ENCODE data around the gene SMIM1. TPM values are rescaled to one million over a fixed set of nuclear protein-coding genes. Genes with fewer than 3 reads are reported as not detected.

SMIM1 gene
- total and polyA plus RNA-seq, 2 donors (not counting 3 experiments of a cell fraction or from before 2014, with no cell fraction given) = 1.4 to 2.9 TPM

DNA sequence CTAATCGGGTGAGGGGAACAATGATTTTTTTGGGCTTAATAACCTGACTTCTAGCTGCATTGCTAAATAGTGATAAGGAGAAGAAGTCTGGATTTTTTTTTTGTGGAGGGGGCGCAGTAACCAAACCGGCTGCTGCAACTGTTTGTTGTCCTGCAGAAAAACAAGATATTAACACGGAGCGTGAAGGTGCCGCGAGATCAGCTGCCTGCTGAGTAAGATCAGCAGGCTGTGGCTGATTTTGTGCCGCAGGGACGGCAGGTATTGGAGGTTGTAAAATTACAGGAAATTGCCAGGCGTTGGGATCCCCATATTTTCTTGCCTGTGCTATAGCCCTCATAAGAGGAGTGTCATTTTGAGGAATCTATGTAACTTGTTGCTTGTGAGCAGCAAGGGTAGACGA is 32.5 kb downstream of the SMIM1 start:
- intact Hi-C loops (cut with micrococcal nuclease) (no loop called here), dilution Hi-C loops (cut with MboI; ENCODE audit: extremely low pct_ligation_motif_present, low sequenced_read_pairs) (no loop called here)
- BruUV-seq (replicated peaks) = no TSS peak
- DNase-seq (ENCODE audit: low read depth, low spot score) (no peak), FAIRE-seq (no peak)
- Histone ChIP-seq H3K9me3 (replicated peaks; ENCODE audit: control insufficient read depth, insufficient read depth, low read length) (no peaks in the 10 kb centered on the region), H3K4me2 (ENCODE audit: insufficient read depth, low read length) (no peak overlapping the region), H3K27ac (ENCODE audit: insufficient read depth, low read depth, low read length) (no peak overlapping the region), H3K4me1 (ENCODE audit: control insufficient read depth, extremely low read depth, insufficient read depth, low read length) (no peaks in the 10 kb centered on the region), H3K79me2 (ENCODE audit: control insufficient read depth, insufficient read depth, low read length) (no peaks in the 10 kb centered on the region), H3K4me3 (replicated peaks in 1 of 3; ENCODE audit: insufficient read depth in 1 of 3, low read depth in 1 of 3, low read length in 3 of 3) (no peak overlapping the region), H3K27me3 (ENCODE audit: control insufficient read depth in 2 of 2, insufficient read depth in 2 of 2, low read length in 2 of 2) (no peaks in the 10 kb centered on the region), H4K20me1 (replicated peaks; ENCODE audit: control insufficient read depth, extremely low read depth, insufficient read depth, low read length) (no peaks in the 10 kb centered on the region), H3K36me3 (ENCODE audit: control insufficient read depth in 2 of 2, extremely low read depth in 1 of 2, insufficient read depth in 2 of 2, low read length in 2 of 2) (no peaks in the 10 kb centered on the region), H2AFZ (ENCODE audit: low read depth, low read length) (no peak overlapping the region), H3K9me1 (replicated peaks; ENCODE audit: control insufficient read depth, extremely low read depth, insufficient read depth, low read length) (no peaks in the 10 kb centered on the region), H3K9ac (replicated peaks; ENCODE audit: extremely low read depth, insufficient read depth, low read length) (no peak overlapping the region)
- CTCF ChIA-PET = no interaction called here
- TF ChIP-seq JUN (IDR thresholded peaks at IDR 0.05; ENCODE audit: borderline replicate concordance, insufficient read depth, insufficient read length, low read depth) (no peak), EZH2 (IDR thresholded peaks at IDR 0.05; ENCODE audit: borderline replicate concordance, low read depth, low read length, severe bottlenecking) (no peak), FOS (IDR thresholded peaks at IDR 0.05; ENCODE audit: borderline replicate concordance, insufficient read depth, low read length) (no peak)
- TF ChIP-seq, protein P1, sequence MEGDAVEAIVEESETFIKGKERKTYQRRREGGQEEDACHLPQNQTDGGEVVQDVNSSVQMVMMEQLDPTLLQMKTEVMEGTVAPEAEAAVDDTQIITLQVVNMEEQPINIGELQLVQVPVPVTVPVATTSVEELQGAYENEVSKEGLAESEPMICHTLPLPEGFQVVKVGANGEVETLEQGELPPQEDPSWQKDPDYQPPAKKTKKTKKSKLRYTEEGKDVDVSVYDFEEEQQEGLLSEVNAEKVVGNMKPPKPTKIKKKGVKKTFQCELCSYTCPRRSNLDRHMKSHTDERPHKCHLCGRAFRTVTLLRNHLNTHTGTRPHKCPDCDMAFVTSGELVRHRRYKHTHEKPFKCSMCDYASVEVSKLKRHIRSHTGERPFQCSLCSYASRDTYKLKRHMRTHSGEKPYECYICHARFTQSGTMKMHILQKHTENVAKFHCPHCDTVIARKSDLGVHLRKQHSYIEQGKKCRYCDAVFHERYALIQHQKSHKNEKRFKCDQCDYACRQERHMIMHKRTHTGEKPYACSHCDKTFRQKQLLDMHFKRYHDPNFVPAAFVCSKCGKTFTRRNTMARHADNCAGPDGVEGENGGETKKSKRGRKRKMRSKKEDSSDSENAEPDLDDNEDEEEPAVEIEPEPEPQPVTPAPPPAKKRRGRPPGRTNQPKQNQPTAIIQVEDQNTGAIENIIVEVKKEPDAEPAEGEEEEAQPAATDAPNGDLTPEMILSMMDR (IDR thresholded peaks at IDR 0.05; ENCODE audit: extremely low read depth in 1 of 2, insufficient read depth in 1 of 2, low read depth in 1 of 2, low read length in 2 of 2) = no peak
- POLR2A ChIA-PET = no interaction called here

DNA sequence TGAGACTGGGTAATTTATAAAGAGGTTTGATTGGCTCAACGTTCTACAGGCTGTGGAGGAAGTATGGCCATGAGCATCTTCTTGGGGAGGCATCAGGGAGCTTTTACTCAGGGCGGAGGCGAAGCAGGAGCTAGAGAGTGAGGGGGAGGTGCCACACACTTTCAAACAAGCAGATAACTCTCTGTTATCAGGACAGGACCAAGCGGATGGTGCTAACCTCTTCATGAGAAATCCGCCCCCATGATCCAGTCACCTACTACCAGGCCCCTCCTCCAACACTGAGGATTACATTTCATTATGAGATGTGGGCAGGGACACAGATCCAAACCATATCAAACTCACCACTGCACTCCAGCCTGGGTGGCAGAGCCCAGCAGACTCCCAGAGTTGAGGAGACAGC is 35.2 kb downstream of the SMIM1 start:
- H3K27me3 ChIP-seq (ENCODE audit: control insufficient read depth in 2 of 2, insufficient read depth in 2 of 2, low read length in 2 of 2) = no peaks in the 10 kb centered on the region
- no TSS peak for BruUV-seq (replicated peaks)
- no peaks in the 10 kb centered on the region for H3K36me3 ChIP-seq (ENCODE audit: control insufficient read depth in 2 of 2, extremely low read depth in 1 of 2, insufficient read depth in 2 of 2, low read length in 2 of 2)
- DNase-seq (ENCODE audit: low read depth, low spot score) (no peak), FAIRE-seq (no peak)
- no peaks in the 10 kb centered on the region for H4K20me1 ChIP-seq (replicated peaks; ENCODE audit: control insufficient read depth, extremely low read depth, insufficient read depth, low read length)
- dilution Hi-C loops (cut with MboI; ENCODE audit: extremely low pct_ligation_motif_present, low sequenced_read_pairs) (no loop called here), intact Hi-C loops (cut with micrococcal nuclease) (no loop called here)
- TF ChIP-seq POLR2AphosphoS5 (IDR thresholded peaks at IDR 0.05; ENCODE audit: insufficient read depth, low read depth, low read length) = no peak
- TF ChIP-seq, protein P1 (IDR thresholded peaks at IDR 0.05; ENCODE audit: extremely low read depth in 1 of 2, insufficient read depth in 1 of 2, low read depth in 1 of 2, low read length in 2 of 2) = no peak
- TF ChIP-seq FOS (IDR thresholded peaks at IDR 0.05; ENCODE audit: borderline replicate concordance, insufficient read depth, low read length) = no peak
- no peak for TF ChIP-seq MYC (IDR thresholded peaks at IDR 0.05; ENCODE audit: low read depth, low read length)
- H3K9me3 ChIP-seq (replicated peaks; ENCODE audit: control insufficient read depth, insufficient read depth, low read length) = no peaks in the 10 kb centered on the region
- ChIA-PET CTCF (no interaction called here), POLR2A (no interaction called here)
- no peak overlapping the region for H3K4me2 ChIP-seq (ENCODE audit: insufficient read depth, low read length)
- no peaks in the 10 kb centered on the region for H3K9me1 ChIP-seq (replicated peaks; ENCODE audit: control insufficient read depth, extremely low read depth, insufficient read depth, low read length)
- H3K27ac ChIP-seq (ENCODE audit: insufficient read depth, low read depth, low read length) = no peak overlapping the region
- H2AFZ ChIP-seq (ENCODE audit: low read depth, low read length) = no peak overlapping the region
- H3K4me3 ChIP-seq (replicated peaks in 1 of 3; ENCODE audit: insufficient read depth in 1 of 3, low read depth in 1 of 3, low read length in 3 of 3) = no peak overlapping the region
- no peaks in the 10 kb centered on the region for H3K4me1 ChIP-seq (ENCODE audit: control insufficient read depth, extremely low read depth, insufficient read depth, low read length)
- H3K79me2 ChIP-seq (ENCODE audit: control insufficient read depth, insufficient read depth, low read length) = no peaks in the 10 kb centered on the region
- no peak overlapping the region for H3K9ac ChIP-seq (replicated peaks; ENCODE audit: extremely low read depth, insufficient read depth, low read length)

All from endothelial cell of umbilical vein (primary cell).